ENCODE data around the gene CSNK1A1.
"Not testable (repeated sequence)": the region's sequence is repeated elsewhere in the genome, so short reads cannot be mapped to it uniquely, and the experiment has no call there.

The CSNK1A1 gene

GRCh38 chr5:149572576-149573231 is 21.5 kb upstream of the CSNK1A1 start:
- DNase-seq (ENCODE audit: low read depth) = no peak

- DNase-seq (ENCODE audit: low read depth) = no peak
Measured at GRCh38 chr5:149572170-149572569, 20.9 kb upstream of the CSNK1A1 start.

GRCh38 chr5:149567226-149567625 is 16.0 kb upstream of the CSNK1A1 start:
- no peak for DNase-seq (ENCODE audit: low read depth)

- DNase-seq (ENCODE audit: low read depth) = peak; percentile 75
Measured at GRCh38 chr5:149564542-149565140, 13.4 kb upstream of the CSNK1A1 start.

GRCh38 chr5:149563466-149563865 is 12.2 kb upstream of the CSNK1A1 start:
- DNase-seq (ENCODE audit: low read depth) = no peak

- DNase-seq (ENCODE audit: low read depth) = peak; percentile 90
Measured at GRCh38 chr5:149561848-149562247, 10.6 kb upstream of the CSNK1A1 start.

GRCh38 chr5:149559706-149560105 is 8.5 kb upstream of the CSNK1A1 start:
- DNase-seq (ENCODE audit: low read depth) = peak; percentile 51

GRCh38 chr5:149552553-149553160 is 1.4 kb upstream of the CSNK1A1 start:
- no peak for DNase-seq (ENCODE audit: low read depth)

- DNase-seq (ENCODE audit: low read depth) = no peak
Measured at GRCh38 chr5:149552038-149552494, 827 bp upstream of the CSNK1A1 start.

- DNase-seq (ENCODE audit: low read depth) = no peak
Measured at GRCh38 chr5:149550594-149551226, 529 bp downstream of the CSNK1A1 start.

- DNase-seq (ENCODE audit: low read depth) = no peak
Measured at GRCh38 chr5:149550268-149550583, 1.0 kb downstream of the CSNK1A1 start.

- no peak for DNase-seq (ENCODE audit: low read depth)
Measured at GRCh38 chr5:149549461-149550267, 1.6 kb downstream of the CSNK1A1 start.

GRCh38 chr5:149546974-149547373 is 4.3 kb downstream of the CSNK1A1 start:
- DNase-seq (ENCODE audit: low read depth) = no peak

- DNase-seq (ENCODE audit: low read depth) = no peak
Measured at GRCh38 chr5:149545327-149545726, 5.9 kb downstream of the CSNK1A1 start.

- DNase-seq (ENCODE audit: low read depth) = no peak
Measured at GRCh38 chr5:149544028-149544420, 7.2 kb downstream of the CSNK1A1 start.

GRCh38 chr5:149543361-149544027 is 7.7 kb downstream of the CSNK1A1 start:
- no peak for DNase-seq (ENCODE audit: low read depth)

- DNase-seq (ENCODE audit: low read depth) = no peak
Measured at GRCh38 chr5:149541893-149542292, 9.3 kb downstream of the CSNK1A1 start.

- no peak for DNase-seq (ENCODE audit: low read depth)
Measured at GRCh38 chr5:149540089-149540488, 11.2 kb downstream of the CSNK1A1 start.

GRCh38 chr5:149537374-149537975 is 13.8 kb downstream of the CSNK1A1 start:
- DNase-seq (ENCODE audit: low read depth) = no peak

GRCh38 chr5:149535787-149536186 is 15.5 kb downstream of the CSNK1A1 start:
- not testable (repeated sequence) for DNase-seq (ENCODE audit: low read depth)

- no peak for DNase-seq (ENCODE audit: low read depth)
Measured at GRCh38 chr5:149532413-149532812, 18.8 kb downstream of the CSNK1A1 start.

Data from HS-5 (cell line).